WTC11 (cell line): Measurements from ENCODE around the gene SYCP2L. TPM values are rescaled to one million over a fixed set of nuclear protein-coding genes. Genes with fewer than 3 reads are reported as not detected.

Source experiments
- ATAC-seq: fragments of 200-7000 bp; cut with Tn5 transposase; 2 replicates; pipeline ENCODE4 v1.10.0; 2021; ENCODE audit warnings: mild to moderate bottlenecking, moderate library complexity
- CTCF ChIA-PET: fragments of 300-600 bp; sonication (Branson Sonifier 250); formaldehyde crosslinking; loops from one replicate; lab custom pipeline; 2021; ENCODE audit warnings: antibody characterized with exemption; lab: Charles Lee
- POLR2A ChIA-PET: fragments of 350-600 bp; sonication (Branson Sonifier 250); formaldehyde crosslinking; loops from one replicate; lab custom pipeline; 2021; ENCODE audit warnings: antibody characterized with exemption; lab: Charles Lee
- DNase-seq: peaks from one replicate; pipeline ENCODE4 v3.0.0; 2021; ENCODE audit warnings: low spot score
- H3K27ac Mint-ChIP-seq: 2 replicates; pipeline ENCODE4 v1.8.0; 2021; ENCODE audit warnings: mixed read lengths
- H3K27me3 Mint-ChIP-seq: 2 replicates; pipeline ENCODE4 v1.8.0; 2021; ENCODE audit warnings: low read depth, mild to moderate bottlenecking, moderate library complexity, mixed read lengths
- H3K36me3 Mint-ChIP-seq: 2 replicates; pipeline ENCODE4 v1.8.0; 2021; ENCODE audit warnings: mixed read lengths
- H3K4me1 Mint-ChIP-seq: 2 replicates; pipeline ENCODE4 v1.8.0; 2022; ENCODE audit warnings: mixed read lengths
- H3K4me3 Mint-ChIP-seq: 2 replicates; pipeline ENCODE4 v1.8.0; 2021; ENCODE audit warnings: mild to moderate bottlenecking, moderate library complexity, mixed read lengths
- H3K9me3 Mint-ChIP-seq: 2 replicates; pipeline ENCODE4 v1.8.0; 2021; ENCODE audit warnings: mixed read lengths
- AFF4 ChIP-seq: sonication (generic); formaldehyde crosslinking; IDR thresholded peaks from 2 replicates; pipeline ENCODE4 v1.8.1; 2023; ENCODE audit warnings: mild to moderate bottlenecking, missing genetic modification reagents, borderline replicate concordance
- ATF1 ChIP-seq: sonication (generic); formaldehyde crosslinking; IDR thresholded peaks from 2 replicates; pipeline ENCODE4 v1.8.1; 2023; ENCODE audit warnings: mild to moderate bottlenecking, moderate library complexity, missing genetic modification reagents
- CBFB ChIP-seq: sonication (generic); formaldehyde crosslinking; IDR thresholded peaks from 2 replicates; pipeline ENCODE4 v1.8.1; 2022; ENCODE audit warnings: mild to moderate bottlenecking, low read depth, missing genetic modification reagents
- EMX1 ChIP-seq: fragments of 250-450 bp; sonication (Bioruptor Pico); IDR thresholded peaks from 2 replicates; pipeline ENCODE4 v1.8.0; 2021; ENCODE audit warnings: mild to moderate bottlenecking
- FOXJ3 ChIP-seq: sonication (generic); formaldehyde crosslinking; IDR thresholded peaks from 2 replicates; pipeline ENCODE4 v1.9.0; 2021; ENCODE audit warnings: missing genetic modification reagents, mild to moderate bottlenecking, borderline replicate concordance
- JUN ChIP-seq: sonication (generic); formaldehyde crosslinking; IDR thresholded peaks from 2 replicates; pipeline ENCODE4 v1.8.0; 2023; ENCODE audit warnings: mild to moderate bottlenecking, missing genetic modification reagents
- NFATC4 ChIP-seq: fragments of 250-450 bp; sonication (Bioruptor Pico); IDR thresholded peaks from 2 replicates; pipeline ENCODE4 v1.9.0; 2021; ENCODE audit warnings: mild to moderate bottlenecking
- OVOL2 ChIP-seq: fragments of 250-450 bp; sonication (Bioruptor Pico); IDR thresholded peaks from 2 replicates; pipeline ENCODE4 v1.9.0; 2021; ENCODE audit warnings: mild to moderate bottlenecking, borderline replicate concordance
- PREB ChIP-seq: sonication (generic); formaldehyde crosslinking; IDR thresholded peaks from 2 replicates; pipeline ENCODE4 v1.8.1; 2022; ENCODE audit warnings: mild to moderate bottlenecking, missing genetic modification reagents, moderate library complexity, borderline replicate concordance
- PRRX2 ChIP-seq: fragments of 250-450 bp; sonication (Bioruptor Pico); IDR thresholded peaks from 2 replicates; pipeline ENCODE4 v1.8.0; 2021; ENCODE audit warnings: mild to moderate bottlenecking
- SOX15 ChIP-seq: fragments of 250-450 bp; sonication (Bioruptor Pico); IDR thresholded peaks from 2 replicates; pipeline ENCODE4 v1.9.0; 2021; ENCODE audit warnings: mild to moderate bottlenecking
- ZNF219 ChIP-seq: sonication (generic); formaldehyde crosslinking; IDR thresholded peaks from 2 replicates; pipeline ENCODE4 v1.8.0; 2023; ENCODE audit warnings: missing genetic modification reagents, mild to moderate bottlenecking, borderline replicate concordance
- ZNF396 ChIP-seq: fragments of 250-450 bp; sonication (Bioruptor Pico); IDR thresholded peaks from 2 replicates; pipeline ENCODE4 v1.8.0; 2021; ENCODE audit warnings: mild to moderate bottlenecking, moderate library complexity, borderline replicate concordance
- ZNF423 ChIP-seq: fragments of 250-450 bp; sonication (Bioruptor Pico); IDR thresholded peaks from 2 replicates; pipeline ENCODE4 v2.1.2; 2022; ENCODE audit warnings: mild to moderate bottlenecking, moderate library complexity
- ZNF425 ChIP-seq: fragments of 250-450 bp; sonication (Bioruptor Pico); conservative IDR thresholded peaks from 2 replicates; pipeline ENCODE4 v1.9.0; 2021; ENCODE audit warnings: mild to moderate bottlenecking
- ZSCAN18 ChIP-seq: fragments of 250-450 bp; sonication (Bioruptor Pico); IDR thresholded peaks from 2 replicates; pipeline ENCODE4 v2.1.2; 2022; ENCODE audit warnings: mild to moderate bottlenecking, moderate library complexity
- total RNA-seq: library from RNA; stranded (reverse); gene quantifications from 3 replicates; pipeline ENCODE4 v1.2.3, GENCODE V29; 2021
- TF ChIP-seq, protein P1 (sequence below): sonication (generic); formaldehyde crosslinking; IDR thresholded peaks from 2 replicates; pipeline ENCODE4 v1.8.0; 2022; ENCODE audit warnings: mild to moderate bottlenecking, missing genetic modification reagents
- TF ChIP-seq, protein P2 (sequence below): sonication (generic); formaldehyde crosslinking; IDR thresholded peaks from 2 replicates; pipeline ENCODE4 v1.8.1; 2022; ENCODE audit warnings: low read depth, missing genetic modification reagents, borderline replicate concordance

SYCP2L gene
- total RNA-seq, 1 experiment from 2014 or later: 5.4 TPM

DNA sequence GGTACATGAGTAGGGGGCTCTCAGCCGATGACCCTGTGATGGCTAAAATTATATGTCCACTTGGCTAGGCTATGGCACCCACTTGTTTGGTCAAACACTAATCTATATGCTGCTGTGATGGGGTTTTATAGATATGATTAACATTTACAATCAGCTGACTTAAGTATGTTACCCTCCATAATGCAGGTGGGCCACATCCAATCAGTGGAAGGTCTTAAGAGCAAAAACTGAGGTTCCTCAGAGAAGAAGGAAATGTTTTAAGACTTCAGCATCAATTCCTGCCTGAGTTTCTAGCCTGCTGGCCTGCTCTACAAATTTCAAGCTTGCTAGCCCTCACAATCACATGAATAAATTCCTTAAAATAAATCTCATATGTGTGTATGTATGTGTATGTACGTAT, 29.6 kb upstream of the SYCP2L start:
- ChIA-PET CTCF (no interaction called here), POLR2A (no interaction called here)
- no peak overlapping the region for H3K27ac Mint-ChIP-seq
- peaks cover 7% of the 10 kb centered on the region for H3K27me3 Mint-ChIP-seq
- ATAC-seq: no peak
- H3K4me3 Mint-ChIP-seq: no peak overlapping the region
- peaks cover 33% of the 10 kb centered on the region for H3K9me3 Mint-ChIP-seq
- H3K36me3 Mint-ChIP-seq: peaks cover 17% of the 10 kb centered on the region
- peaks cover 4% of the 10 kb centered on the region for H3K4me1 Mint-ChIP-seq
- TF ChIP-seq ZNF396 (CRISPR knock-in tag) (no peak), FOXJ3 (CRISPR knock-in tag) (no peak), PREB (CRISPR knock-in tag) (no peak)
- TF ChIP-seq, all 79 proteins: peak for 0
- DNase-seq: no peak

DNA sequence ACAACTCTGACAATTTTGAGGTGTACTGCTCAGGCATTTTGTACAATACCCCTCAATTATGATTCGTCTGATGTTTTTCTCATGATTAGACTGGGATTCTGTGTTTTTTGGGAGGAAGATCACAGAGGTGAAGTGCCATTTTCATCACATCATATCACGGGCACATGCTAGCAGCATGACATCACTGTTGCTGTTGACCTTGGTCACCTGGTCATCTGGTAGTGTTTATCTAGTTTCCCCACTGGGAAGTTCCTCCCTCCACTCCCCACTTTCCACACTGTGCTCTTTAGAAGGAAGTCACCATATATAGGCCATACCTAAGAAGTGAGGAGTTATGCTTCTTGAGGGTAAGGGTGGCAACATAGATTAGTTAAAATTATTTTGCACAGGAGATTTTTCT, 25.8 kb upstream of the SYCP2L start:
- Mint-ChIP-seq H3K27me3 (no peaks in the 10 kb centered on the region; the same call in 1 of the 2 replicates), H3K9me3 (peaks cover 8% of the 10 kb centered on the region; the same call in 1 of the 2 replicates), H3K4me3 (no peak overlapping the region), H3K27ac (no peak overlapping the region), H3K4me1 (peaks cover 4% of the 10 kb centered on the region), H3K36me3 (no peaks in the 10 kb centered on the region)
- ATAC-seq (no peak), DNase-seq (no peak)
- ChIA-PET CTCF (no interaction called here), POLR2A (interaction anchor here (0.7 kb wide), 1 partner anchor 389 kb away, joined by 3 read pairs; no protein-coding TSS in a partner anchor)
- TF ChIP-seq, protein P1, sequence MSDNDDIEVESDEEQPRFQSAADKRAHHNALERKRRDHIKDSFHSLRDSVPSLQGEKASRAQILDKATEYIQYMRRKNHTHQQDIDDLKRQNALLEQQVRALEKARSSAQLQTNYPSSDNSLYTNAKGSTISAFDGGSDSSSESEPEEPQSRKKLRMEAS (CRISPR knock-in tag): no peak
- TF ChIP-seq EMX1 (CRISPR knock-in tag): no peak
- no peak for TF ChIP-seq ZSCAN18 (CRISPR knock-in tag)
- TF ChIP-seq ZNF219: no peak
- TF ChIP-seq PRRX2: no peak
- TF ChIP-seq NFATC4 (CRISPR knock-in tag): no peak
- TF ChIP-seq SOX15: no peak
- TF ChIP-seq ZNF425 (CRISPR knock-in tag): no peak
- TF ChIP-seq OVOL2 (CRISPR knock-in tag): no peak
- TF ChIP-seq, all 79 proteins: peak for 0

DNA sequence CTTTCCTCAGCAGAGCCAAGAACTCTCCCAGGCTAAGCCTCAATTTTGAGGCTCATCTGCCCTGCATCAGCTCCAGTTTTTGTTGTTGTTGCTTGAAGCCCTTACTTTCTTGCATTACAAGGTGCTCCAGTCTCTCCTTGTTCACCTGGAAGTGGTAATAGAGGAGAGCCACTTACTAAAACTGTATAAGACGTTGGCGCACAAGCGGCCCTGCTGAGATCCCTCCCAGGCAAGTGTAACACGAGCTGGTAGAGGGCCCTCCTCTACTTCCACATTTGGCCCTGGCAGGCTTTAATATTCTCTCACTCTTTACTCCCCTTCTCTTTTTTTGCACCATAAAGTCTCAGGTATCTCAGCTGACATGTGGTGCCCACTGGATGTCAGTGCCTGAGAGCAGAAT, 24.5 kb upstream of the SYCP2L start:
- Mint-ChIP-seq H3K27ac (no peak overlapping the region), H3K36me3 (no peaks in the 10 kb centered on the region), H3K9me3 (peaks cover 8% of the 10 kb centered on the region; the same call in 1 of the 2 replicates), H3K4me3 (no peak overlapping the region), H3K27me3 (no peaks in the 10 kb centered on the region; the same call in 1 of the 2 replicates), H3K4me1 (peaks cover 4% of the 10 kb centered on the region)
- ATAC-seq: peak; percentile 67
- POLR2A ChIA-PET: no interaction called here
- CTCF ChIA-PET: interaction anchor here (1.4 kb wide), 1 partner anchor 24 kb away, joined by 4 read pairs; the partner anchor contains the start of gene SYCP2L
- no peak for DNase-seq
- TF ChIP-seq ZNF423 (no peak), ZSCAN18 (CRISPR knock-in tag) (no peak), CBFB (CRISPR knock-in tag) (no peak), AFF4 (CRISPR knock-in tag) (no peak), JUN (no peak), FOXJ3 (CRISPR knock-in tag) (no peak), ATF1 (no peak)
- TF ChIP-seq, protein P2, sequence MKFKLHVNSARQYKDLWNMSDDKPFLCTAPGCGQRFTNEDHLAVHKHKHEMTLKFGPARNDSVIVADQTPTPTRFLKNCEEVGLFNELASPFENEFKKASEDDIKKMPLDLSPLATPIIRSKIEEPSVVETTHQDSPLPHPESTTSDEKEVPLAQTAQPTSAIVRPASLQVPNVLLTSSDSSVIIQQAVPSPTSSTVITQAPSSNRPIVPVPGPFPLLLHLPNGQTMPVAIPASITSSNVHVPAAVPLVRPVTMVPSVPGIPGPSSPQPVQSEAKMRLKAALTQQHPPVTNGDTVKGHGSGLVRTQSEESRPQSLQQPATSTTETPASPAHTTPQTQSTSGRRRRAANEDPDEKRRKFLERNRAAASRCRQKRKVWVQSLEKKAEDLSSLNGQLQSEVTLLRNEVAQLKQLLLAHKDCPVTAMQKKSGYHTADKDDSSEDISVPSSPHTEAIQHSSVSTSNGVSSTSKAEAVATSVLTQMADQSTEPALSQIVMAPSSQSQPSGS (CRISPR knock-in tag): no peak
- TF ChIP-seq, protein P1 (CRISPR knock-in tag): no peak
